Thyroid gland (tissue), 4 donors: ENCODE measurements around the gene SMURF1.

Experiments
- POLR2A ChIP-seq, 2 donors: fragments of 450-650 bp; IDR thresholded peaks; one replicate each; pipeline ENCODE4 v1.6.1; 2017; ENCODE audit warnings: antibody characterized with exemption in 2 of 2, mild to moderate bottlenecking in 2 of 2, moderate library complexity in 1 of 2
- TF ChIP-seq, protein P1 (sequence below), 6 experiments: fragments of 200-600 bp in 3 of 6; fragments of 450-650 bp in 3 of 6; sonication (generic) in 3 of 6; IDR thresholded peaks; one replicate each; pipeline ENCODE4 v1.5.1; 2016 to 2019; ENCODE audit warnings: antibody characterized with exemption in 6 of 6, mild to moderate bottlenecking in 2 of 6, inconsistent platforms in 1 of 6, moderate library complexity in 1 of 6

DNA sequence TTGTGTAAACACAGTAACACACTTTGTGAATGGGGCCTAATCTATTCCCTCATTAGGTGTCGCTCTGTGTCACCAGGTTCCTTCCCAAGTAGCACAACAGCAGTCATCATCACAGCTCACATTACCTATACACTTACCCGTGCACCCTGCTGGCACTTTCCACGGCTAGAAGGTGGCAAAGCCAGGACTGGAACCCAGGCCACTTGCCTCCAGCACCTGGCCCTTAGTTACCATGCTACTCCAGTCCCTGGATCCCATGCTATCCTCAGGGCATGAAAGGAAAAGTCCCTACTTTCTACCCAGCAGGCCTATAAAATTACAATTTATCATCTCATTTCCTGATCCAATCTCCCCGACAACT, 18.4 kb downstream of the SMURF1 start:
- no peak for TF ChIP-seq POLR2A (IDR thresholded peaks at IDR 0.05)
- TF ChIP-seq, protein P1, sequence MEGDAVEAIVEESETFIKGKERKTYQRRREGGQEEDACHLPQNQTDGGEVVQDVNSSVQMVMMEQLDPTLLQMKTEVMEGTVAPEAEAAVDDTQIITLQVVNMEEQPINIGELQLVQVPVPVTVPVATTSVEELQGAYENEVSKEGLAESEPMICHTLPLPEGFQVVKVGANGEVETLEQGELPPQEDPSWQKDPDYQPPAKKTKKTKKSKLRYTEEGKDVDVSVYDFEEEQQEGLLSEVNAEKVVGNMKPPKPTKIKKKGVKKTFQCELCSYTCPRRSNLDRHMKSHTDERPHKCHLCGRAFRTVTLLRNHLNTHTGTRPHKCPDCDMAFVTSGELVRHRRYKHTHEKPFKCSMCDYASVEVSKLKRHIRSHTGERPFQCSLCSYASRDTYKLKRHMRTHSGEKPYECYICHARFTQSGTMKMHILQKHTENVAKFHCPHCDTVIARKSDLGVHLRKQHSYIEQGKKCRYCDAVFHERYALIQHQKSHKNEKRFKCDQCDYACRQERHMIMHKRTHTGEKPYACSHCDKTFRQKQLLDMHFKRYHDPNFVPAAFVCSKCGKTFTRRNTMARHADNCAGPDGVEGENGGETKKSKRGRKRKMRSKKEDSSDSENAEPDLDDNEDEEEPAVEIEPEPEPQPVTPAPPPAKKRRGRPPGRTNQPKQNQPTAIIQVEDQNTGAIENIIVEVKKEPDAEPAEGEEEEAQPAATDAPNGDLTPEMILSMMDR (IDR thresholded peaks at IDR 0.05): no peak
